ENCODE data around the gene WDFY1.

DNA sequence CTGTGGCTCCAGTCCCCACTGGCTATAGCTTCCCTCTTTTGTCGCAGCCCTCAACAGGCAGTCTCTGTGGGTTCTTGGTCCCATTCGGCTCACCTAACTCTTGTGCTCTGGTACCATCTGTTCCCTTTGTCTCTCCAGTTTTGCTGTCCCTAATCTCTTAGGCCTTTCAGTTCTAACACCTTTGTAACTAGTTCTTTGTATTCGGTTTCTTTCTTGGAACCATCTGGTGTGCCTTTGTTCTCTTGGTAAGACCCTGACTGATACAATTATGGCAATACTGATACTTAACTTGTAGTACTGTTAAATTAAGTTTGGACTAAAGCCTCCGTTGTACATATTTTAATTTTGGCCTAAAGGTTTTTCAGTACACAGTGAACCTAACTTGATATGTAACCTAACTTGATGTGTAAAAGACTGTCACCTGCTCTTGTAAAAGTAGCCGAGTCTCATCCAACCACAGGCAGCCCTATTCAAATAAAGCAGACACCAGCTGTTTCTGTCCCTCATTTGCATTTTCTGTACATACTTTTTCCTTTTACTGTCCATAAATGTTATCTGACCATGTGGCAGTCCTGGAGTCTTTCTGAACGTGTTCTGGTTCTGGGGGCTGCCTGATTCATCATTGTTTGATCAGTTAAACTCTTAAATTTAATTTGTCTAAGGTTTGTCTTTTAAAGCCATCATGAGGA, 7.3 kb upstream of the WDFY1 start:
- TF ChIP-seq YY1 (IDR thresholded peaks at IDR 0.05; ENCODE audit: insufficient read depth, insufficient read length) (no peak), ZNF274 (IDR thresholded peaks at IDR 0.05; ENCODE audit: low read depth, low read length) (no peak)
